PFSK-1 (cell line): ENCODE data around the gene RAX2.

Experiments
- POLR2AphosphoS5 ChIP-seq: IDR thresholded peaks from 2 replicates; pipeline ENCODE4 v1.6.1; 2012; ENCODE audit warnings: low read depth, mild to moderate bottlenecking, control low read depth, low read length, moderate library complexity
- REST ChIP-seq, 2 experiments: IDR thresholded peaks; 2 replicates each; pipeline versions ENCODE4 v1.6.1 to v1.8.0; 2011 to 2012; ENCODE audit warnings: low read depth in 2 of 2, low read length in 2 of 2, control low read depth in 1 of 2, inconsistent platforms in 1 of 2, mild to moderate bottlenecking in 1 of 2, moderate library complexity in 1 of 2; ENCODE audit not compliant: insufficient read depth in 1 of 2
- SIN3A ChIP-seq: IDR thresholded peaks from 2 replicates; pipeline ENCODE4 v1.6.1; 2012; ENCODE audit warnings: mild to moderate bottlenecking, low read length, moderate library complexity, borderline replicate concordance; ENCODE audit not compliant: insufficient read depth
- TAF1 ChIP-seq: IDR thresholded peaks from 2 replicates; pipeline ENCODE4 v1.6.1; 2012; ENCODE audit warnings: low read length, control low read depth, borderline replicate concordance; ENCODE audit not compliant: insufficient read depth

GRCh38 chr19:3748965-3749364 lies 23.1 kb downstream of the RAX2 start:
- TF ChIP-seq REST (IDR thresholded peaks at IDR 0.05; ENCODE audit: insufficient read depth in 1 of 2, low read depth in 2 of 2, low read length in 2 of 2) (no peak), POLR2AphosphoS5 (no peak), SIN3A (no peak), TAF1 (no peak)
